Measurements from ENCODE around the gene KRT34. TPM values are rescaled to one million over a fixed set of nuclear protein-coding genes. Genes with fewer than 3 reads are reported as not detected.

KRT34 gene
- total RNA-seq, 1 donor from 2014 or later, result not detected

- TF ChIP-seq EZH2 (IDR thresholded peaks at IDR 0.05) (no peak), EZH2phosphoT487 (IDR thresholded peaks at IDR 0.05) (no peak), CTCF (IDR thresholded peaks at IDR 0.05) (no peak)
- DNase-seq (ENCODE audit: low spot score), result no peak
Observed at GRCh38 chr17:41339571-41340172, 42.4 kb downstream of the KRT34 start.

GRCh38 chr17:41338961-41339485 lies 43.1 kb downstream of the KRT34 start:
- H3K4me3 ChIP-seq, result no peak overlapping the region
- no peak for DNase-seq (ENCODE audit: low spot score)
- H3F3A ChIP-seq (ENCODE audit: low read depth), result no peaks in the 10 kb centered on the region
- no peaks in the 10 kb centered on the region for H3K27me3 ChIP-seq
- H3K9ac ChIP-seq, result no peak overlapping the region
- H3K36me3 ChIP-seq, result no peaks in the 10 kb centered on the region
- no peaks in the 10 kb centered on the region for H4K20me1 ChIP-seq (ENCODE audit: low read depth)
- H3K9me3 ChIP-seq (ENCODE audit: low read depth), result peaks cover 2% of the 10 kb centered on the region
- peaks cover 2% of the 10 kb centered on the region for H3K27me3 Mint-ChIP-seq (ENCODE audit: insufficient read depth, low read depth)
- peaks cover 10% of the 10 kb centered on the region for H3K4me1 Mint-ChIP-seq
- no peak overlapping the region for H3K4me3 Mint-ChIP-seq
- H3K36me3 Mint-ChIP-seq, result no peaks in the 10 kb centered on the region
- TF ChIP-seq EZH2 (IDR thresholded peaks at IDR 0.05) (no peak), EZH2phosphoT487 (IDR thresholded peaks at IDR 0.05) (no peak), CTCF (IDR thresholded peaks at IDR 0.05) (no peak)
- H3K9me3 Mint-ChIP-seq, result peaks cover 9% of the 10 kb centered on the region
- H3K27ac ChIP-seq, result no peak overlapping the region
- H3K79me2 ChIP-seq (ENCODE audit: low read depth), result no peaks in the 10 kb centered on the region
- no peak overlapping the region for H3K4me2 ChIP-seq
- H2AFZ ChIP-seq (replicated peaks), result no peak overlapping the region
- no peak overlapping the region for H3K27ac Mint-ChIP-seq
- H3K4me1 ChIP-seq, result no peaks in the 10 kb centered on the region

More at GRCh38 chr17:41339571-41340172, 42.4 kb downstream of the KRT34 start:
- H3K9me3 Mint-ChIP-seq, result peaks cover 9% of the 10 kb centered on the region
- no peak overlapping the region for H3K27ac Mint-ChIP-seq
- Histone ChIP-seq H3K36me3 (no peaks in the 10 kb centered on the region), H3F3A (ENCODE audit: low read depth) (no peaks in the 10 kb centered on the region), H3K4me3 (no peak overlapping the region), H3K27me3 (no peaks in the 10 kb centered on the region), H3K4me1 (no peaks in the 10 kb centered on the region), H3K9ac (no peak overlapping the region), H3K4me2 (no peak overlapping the region), H2AFZ (replicated peaks) (no peak overlapping the region), H3K79me2 (ENCODE audit: low read depth) (no peaks in the 10 kb centered on the region), H3K27ac (no peak overlapping the region), H3K9me3 (ENCODE audit: low read depth) (peaks cover 2% of the 10 kb centered on the region), H4K20me1 (ENCODE audit: low read depth) (no peaks in the 10 kb centered on the region)
- peaks cover 6% of the 10 kb centered on the region for H3K4me1 Mint-ChIP-seq
- peaks cover 2% of the 10 kb centered on the region for H3K27me3 Mint-ChIP-seq (ENCODE audit: insufficient read depth, low read depth)
- H3K36me3 Mint-ChIP-seq, result no peaks in the 10 kb centered on the region
- H3K4me3 Mint-ChIP-seq, result no peak overlapping the region

GRCh38 chr17:41335747-41336146 lies 46.4 kb downstream of the KRT34 start:
- Histone ChIP-seq H3F3A (ENCODE audit: low read depth) (no peaks in the 10 kb centered on the region), H3K4me3 (no peak overlapping the region), H3K27ac (no peak overlapping the region), H3K4me1 (no peaks in the 10 kb centered on the region), H4K20me1 (ENCODE audit: low read depth) (no peaks in the 10 kb centered on the region), H2AFZ (replicated peaks) (no peak overlapping the region), H3K79me2 (ENCODE audit: low read depth) (no peaks in the 10 kb centered on the region), H3K27me3 (no peaks in the 10 kb centered on the region), H3K4me2 (no peak overlapping the region), H3K36me3 (no peaks in the 10 kb centered on the region), H3K9ac (no peak overlapping the region), H3K9me3 (ENCODE audit: low read depth) (no peaks in the 10 kb centered on the region)
- TF ChIP-seq CTCF (IDR thresholded peaks at IDR 0.05) (no peak), EZH2 (IDR thresholded peaks at IDR 0.05) (no peak), EZH2phosphoT487 (IDR thresholded peaks at IDR 0.05) (no peak)
- peaks cover 12% of the 10 kb centered on the region for H3K4me1 Mint-ChIP-seq
- no peaks in the 10 kb centered on the region for H3K9me3 Mint-ChIP-seq
- no peak overlapping the region for H3K4me3 Mint-ChIP-seq
- no peaks in the 10 kb centered on the region for H3K36me3 Mint-ChIP-seq
- H3K27me3 Mint-ChIP-seq (ENCODE audit: insufficient read depth, low read depth), result peaks cover 4% of the 10 kb centered on the region
- DNase-seq (ENCODE audit: low spot score), result no peak
- H3K27ac Mint-ChIP-seq, result no peak overlapping the region

Measured in neural progenitor cell (in vitro differentiated cells).